KBM-7 (cell line): ENCODE measurements around the gene TTC7B.

Experiments
- DNase-seq: peaks from one replicate; pipeline ENCODE4 v3.0.0-alpha.2; 2015
- in situ Hi-C: fragments of 300-500 bp; cut with MboI; formaldehyde crosslinking; loops from 2 replicates; pipeline ENCODE4 v1.14.3; 2020; ENCODE audit warnings: low sequenced_read_pairs, low pct_unique_long_range_greater_than_20kb, mixed read lengths

The TTC7B gene

GRCh38 chr14:90487031-90487430 is 329.2 kb downstream of the TTC7B start:
- DNase-seq = peak; percentile 38
- in situ Hi-C loops = no loop called here

DNA sequence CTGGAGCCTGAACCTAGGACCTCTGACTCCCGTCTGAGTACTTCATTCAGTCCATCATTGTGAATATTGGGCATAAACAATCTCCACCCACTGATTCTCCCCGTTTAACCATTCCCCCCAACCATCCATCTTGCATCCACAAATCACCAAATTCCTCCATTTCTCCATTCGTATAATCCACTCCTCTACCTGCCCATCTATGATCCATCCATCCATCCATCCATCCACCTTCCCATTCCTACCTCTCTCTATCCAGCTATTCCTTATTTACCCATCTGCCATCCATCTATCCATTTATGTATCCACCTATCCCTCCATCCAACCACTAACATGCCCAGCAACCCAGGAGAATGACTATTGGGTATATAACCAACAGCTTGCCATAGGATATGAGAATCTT is 331.9 kb downstream of the TTC7B start:
- no peak for DNase-seq
- in situ Hi-C loops = no loop called here

- in situ Hi-C loops = no loop called here
- peak; percentile 52 for DNase-seq
These were observed 332.7 kb downstream of the TTC7B start for GRCh38 chr14:90483571-90483974.

GRCh38 chr14:90483117-90483516 is 333.1 kb downstream of the TTC7B start:
- in situ Hi-C loops = no loop called here
- DNase-seq = no peak

DNA sequence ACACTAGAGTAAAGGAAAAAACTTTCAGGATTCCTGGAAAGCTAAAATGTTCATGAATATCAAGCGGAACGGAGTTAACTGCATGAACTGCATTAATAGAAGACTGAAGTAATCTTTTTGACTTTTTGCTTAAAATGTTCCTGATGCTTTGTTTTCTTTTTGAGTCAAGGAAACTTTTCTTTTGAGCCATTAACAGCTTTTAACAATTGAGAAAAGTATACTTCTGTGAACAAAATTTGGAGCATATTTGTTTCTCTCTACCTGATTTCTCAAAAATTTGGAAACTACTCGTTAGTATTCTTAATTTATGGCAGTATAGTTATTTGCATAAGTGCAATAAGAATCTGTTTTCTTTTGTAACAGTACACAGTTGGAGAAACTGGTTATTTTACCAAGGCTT is 340.9 kb downstream of the TTC7B start:
- DNase-seq = no peak
- in situ Hi-C loops = no loop called here
